ENCODE measurements around the gene SCN3A.
A peak's percentile ranks its signal among the peaks of the same experiment; 100 is the strongest.

SCN3A gene

GRCh38 chr2:165191096-165191728, 12.6 kb downstream of the SCN3A start:
- DNase-seq, result no peak

- no peak for DNase-seq
Measured at GRCh38 chr2:165185633-165186032, 18.2 kb downstream of the SCN3A start.

- DNase-seq, result no peak
Measured at GRCh38 chr2:165182029-165182428, 21.8 kb downstream of the SCN3A start.

GRCh38 chr2:165176780-165177179, 27.1 kb downstream of the SCN3A start:
- DNase-seq, result no peak

- DNase-seq, result no peak
Measured at GRCh38 chr2:165173215-165173614, 30.6 kb downstream of the SCN3A start.

- DNase-seq, result no peak
Measured at GRCh38 chr2:165164201-165164600, 39.6 kb downstream of the SCN3A start.

GRCh38 chr2:165163761-165164160, 40.1 kb downstream of the SCN3A start:
- DNase-seq, result no peak

GRCh38 chr2:165162466-165162865, 41.4 kb downstream of the SCN3A start:
- DNase-seq, result no peak

- DNase-seq, result peak; percentile 50
Measured at GRCh38 chr2:165161510-165161909, 42.3 kb downstream of the SCN3A start.

- no peak for DNase-seq
Measured at GRCh38 chr2:165157160-165157559, 46.7 kb downstream of the SCN3A start.

- DNase-seq, result no peak
Measured at GRCh38 chr2:165155152-165155551, 48.7 kb downstream of the SCN3A start.

GRCh38 chr2:165149439-165149838, 54.4 kb downstream of the SCN3A start:
- DNase-seq, result no peak

- no peak for DNase-seq
Measured at GRCh38 chr2:165147186-165148045, 56.4 kb downstream of the SCN3A start.

GRCh38 chr2:165144315-165144714, 59.5 kb downstream of the SCN3A start:
- DNase-seq, result no peak

GRCh38 chr2:165141601-165142354, 62.1 kb downstream of the SCN3A start:
- DNase-seq, result peak; percentile 7

- DNase-seq, result no peak
Measured at GRCh38 chr2:165126244-165126643, 77.6 kb downstream of the SCN3A start.

- no peak for DNase-seq
Measured at GRCh38 chr2:165122521-165122920, 81.3 kb downstream of the SCN3A start.

- DNase-seq, result no peak
Measured at GRCh38 chr2:165120740-165121467, 82.9 kb downstream of the SCN3A start.

GRCh38 chr2:165115258-165115657, 88.6 kb downstream of the SCN3A start:
- DNase-seq, result no peak

- DNase-seq, result peak; percentile 90
Measured at GRCh38 chr2:165114346-165114939, 89.4 kb downstream of the SCN3A start.

GRCh38 chr2:165113414-165113813, 90.4 kb downstream of the SCN3A start:
- DNase-seq, result peak; percentile 33

GRCh38 chr2:165112789-165113188, 91.1 kb downstream of the SCN3A start:
- DNase-seq, result no peak
